EH (cell line): ENCODE data around the gene SNX25.
"Not testable (repeated sequence)": the region's sequence is repeated elsewhere in the genome, so short reads cannot be mapped to it uniquely, and the experiment has no call there.

Experiments used
- DNase-seq: peaks from one replicate; pipeline ENCODE4 v3.0.0-alpha.2; 2015; ENCODE audit warnings: low read depth

Gene SNX25

GRCh38 chr4:185205073-185205472 lies 4.3 kb upstream of the SNX25 start:
- DNase-seq = not testable (repeated sequence)

- DNase-seq = no peak
Measured at GRCh38 chr4:185205697-185206342, 3.6 kb upstream of the SNX25 start.

GRCh38 chr4:185207466-185207865 lies 1.9 kb upstream of the SNX25 start:
- no peak for DNase-seq

- DNase-seq = not testable (repeated sequence)
Measured at GRCh38 chr4:185209852-185210101, 379 bp downstream of the SNX25 start.

- peak; percentile 69 for DNase-seq
Measured at GRCh38 chr4:185210102-185210981, 944 bp downstream of the SNX25 start.

GRCh38 chr4:185211035-185211434 lies 1.6 kb downstream of the SNX25 start:
- DNase-seq = no peak

- no peak for DNase-seq
Measured at GRCh38 chr4:185211641-185212040, 2.2 kb downstream of the SNX25 start.

GRCh38 chr4:185212581-185212980 lies 3.2 kb downstream of the SNX25 start:
- DNase-seq = no peak

- no peak for DNase-seq
Measured at GRCh38 chr4:185213877-185214276, 4.5 kb downstream of the SNX25 start.

- peak; percentile 70 for DNase-seq
Measured at GRCh38 chr4:185215261-185215660, 5.9 kb downstream of the SNX25 start.

GRCh38 chr4:185217408-185217975 lies 8.1 kb downstream of the SNX25 start:
- DNase-seq = no peak

GRCh38 chr4:185218312-185218711 lies 8.9 kb downstream of the SNX25 start:
- no peak for DNase-seq

GRCh38 chr4:185219551-185220344 lies 10.3 kb downstream of the SNX25 start:
- DNase-seq = peak; percentile 93

GRCh38 chr4:185221491-185221890 lies 12.1 kb downstream of the SNX25 start:
- DNase-seq = peak; percentile 36

- no peak for DNase-seq
Measured at GRCh38 chr4:185221912-185222311, 12.5 kb downstream of the SNX25 start.

GRCh38 chr4:185222598-185222997 lies 13.2 kb downstream of the SNX25 start:
- peak; percentile 84 for DNase-seq

GRCh38 chr4:185224597-185224996 lies 15.2 kb downstream of the SNX25 start:
- no peak for DNase-seq

- DNase-seq = no peak
Measured at GRCh38 chr4:185225940-185226339, 16.5 kb downstream of the SNX25 start.

GRCh38 chr4:185227131-185227551 lies 17.7 kb downstream of the SNX25 start:
- no peak for DNase-seq

- no peak for DNase-seq
Measured at GRCh38 chr4:185227713-185228278, 18.4 kb downstream of the SNX25 start.

GRCh38 chr4:185229021-185229818 lies 19.8 kb downstream of the SNX25 start:
- DNase-seq = no peak
